Stimulated activated CD8-positive, alpha-beta memory T cell treated with anti-CD3 and anti-CD28 coated beads, Interleukin-4, amount 100 ng/mL, for 48 hours (primary cell): ENCODE results near the gene DNAJC5.
"Not testable (repeated sequence)": the region's sequence is repeated elsewhere in the genome, so short reads cannot be mapped to it uniquely, and the experiment has no call there.

Source experiments
- DNase-seq: peaks from one replicate; pipeline ENCODE4 v3.0.0-alpha.2; 2020

DNAJC5 gene

GRCh38 chr20:63915471-63915870, 20.5 kb downstream of the DNAJC5 start:
- no peak for DNase-seq

GRCh38 chr20:63916371-63916939, 21.5 kb downstream of the DNAJC5 start:
- not testable (repeated sequence) for DNase-seq

- no peak for DNase-seq
These were observed 22.9 kb downstream of the DNAJC5 start for GRCh38 chr20:63917811-63918210.

- DNase-seq = no peak
These were observed 24.2 kb downstream of the DNAJC5 start for GRCh38 chr20:63919130-63919529.

- no peak for DNase-seq
These were observed 25.3 kb downstream of the DNAJC5 start for GRCh38 chr20:63920226-63920625.

GRCh38 chr20:63923651-63924050, 28.7 kb downstream of the DNAJC5 start:
- no peak for DNase-seq

- no peak for DNase-seq
These were observed 29.3 kb downstream of the DNAJC5 start for GRCh38 chr20:63924241-63924640.

GRCh38 chr20:63926298-63926697, 31.4 kb downstream of the DNAJC5 start:
- DNase-seq = no peak

- no peak for DNase-seq
These were observed 34.1 kb downstream of the DNAJC5 start for GRCh38 chr20:63929071-63929470.

- not testable (repeated sequence) for DNase-seq
These were observed 34.6 kb downstream of the DNAJC5 start for GRCh38 chr20:63929473-63929883.

- DNase-seq = no peak
These were observed 36.1 kb downstream of the DNAJC5 start for GRCh38 chr20:63930971-63931553.

GRCh38 chr20:63931735-63932134, 36.8 kb downstream of the DNAJC5 start:
- DNase-seq = no peak

- DNase-seq = no peak
These were observed 37.8 kb downstream of the DNAJC5 start for GRCh38 chr20:63932606-63933160.

GRCh38 chr20:63933646-63934045, 38.7 kb downstream of the DNAJC5 start:
- no peak for DNase-seq

GRCh38 chr20:63934271-63935068, 39.5 kb downstream of the DNAJC5 start:
- DNase-seq = no peak

GRCh38 chr20:63935447-63935846, 40.5 kb downstream of the DNAJC5 start:
- no peak for DNase-seq

- no peak for DNase-seq
These were observed 42.7 kb downstream of the DNAJC5 start for GRCh38 chr20:63937596-63937995.

- no peak for DNase-seq
These were observed 44.4 kb downstream of the DNAJC5 start for GRCh38 chr20:63939061-63939935.

GRCh38 chr20:63940071-63940471, 45.1 kb downstream of the DNAJC5 start:
- DNase-seq = no peak

- no peak for DNase-seq
These were observed 45.7 kb downstream of the DNAJC5 start for GRCh38 chr20:63940472-63941266.

GRCh38 chr20:63941282-63942081, 46.6 kb downstream of the DNAJC5 start:
- peak; percentile 84 for DNase-seq
